HEK293 (cell line): ENCODE measurements around the gene RFTN1.

Experiments
- CTCF ChIA-PET: fragments of 350-600 bp; formaldehyde crosslinking; extraction: SDS; loops from one replicate; lab custom pipeline; 2021; ENCODE audit warnings: antibody characterized with exemption; lab: Yijun Ruan, JAX
- POLR2A ChIA-PET: fragments of 300-600 bp; formaldehyde crosslinking; extraction: SDS; loops from one replicate; lab custom pipeline; 2020; ENCODE audit warnings: antibody characterized with exemption, inconsistent platforms; lab: Yijun Ruan, JAX
- H3K27ac ChIP-seq: fragments of 200-500 bp; sonication (Bioruptor generic); 2 replicates; pipeline ENCODE4 v1.5.1; 2014; ENCODE audit warnings: low read depth, low read length, control low read depth, inconsistent platforms; ENCODE audit errors: extremely low read depth
- H3K36me3 ChIP-seq, 2 experiments: fragments of 200-500 bp in 1 of 2; sonication (Bioruptor generic) in 1 of 2; 1 replicate in 1 of 2; 2 replicates in 1 of 2; pipeline ENCODE4 v1.5.1; 2014 to 2017; ENCODE audit warnings: inconsistent platforms in 2 of 2, low read length in 2 of 2; ENCODE audit not compliant: control insufficient read depth in 2 of 2, insufficient read depth in 1 of 2
- H3K4me1 ChIP-seq: fragments of 200-500 bp; sonication (Bioruptor generic); 2 replicates; pipeline ENCODE4 v1.5.1; 2014; ENCODE audit warnings: mild to moderate bottlenecking, low read length, inconsistent platforms; ENCODE audit not compliant: control insufficient read depth, insufficient read depth
- H3K4me3 ChIP-seq: 2 replicates; pipeline ENCODE4 v1.5.1; 2011; ENCODE audit warnings: low read depth, mild to moderate bottlenecking, control low read depth, low read length, moderate library complexity
- H3K9me3 ChIP-seq: fragments of 200-500 bp; sonication (Bioruptor generic); 2 replicates; pipeline ENCODE4 v1.5.1; 2014; ENCODE audit warnings: low read depth, low read length, inconsistent platforms; ENCODE audit not compliant: control insufficient read depth, insufficient read depth
- HOXD13 ChIP-seq: sonication (generic); formaldehyde crosslinking; IDR thresholded peaks from 2 replicates; pipeline ENCODE4 v1.8.0; 2022; ENCODE audit warnings: missing genetic modification reagents, borderline replicate concordance
- IKZF3 ChIP-seq: fragments of 450-650 bp; IDR thresholded peaks from 2 replicates; pipeline ENCODE4 v1.5.0; 2018; ENCODE audit warnings: missing biosample characterization, mild to moderate bottlenecking, missing genetic modification characterization, moderate library complexity
- RBAK ChIP-seq: fragments of 450-650 bp; formaldehyde crosslinking; IDR thresholded peaks from 2 replicates; pipeline ENCODE4 v1.5.1; 2016; ENCODE audit warnings: missing biosample characterization, missing genetic modification characterization
- TRIM28 ChIP-seq: IDR thresholded peaks from 2 replicates; pipeline ENCODE4 v1.6.1; 2011; ENCODE audit warnings: low read length, control low read depth, borderline replicate concordance
- ZEB2 ChIP-seq: fragments of 450-650 bp; formaldehyde crosslinking; IDR thresholded peaks from 2 replicates; pipeline ENCODE4 v1.5.1; 2016; ENCODE audit warnings: missing biosample characterization, missing genetic modification characterization
- ZNF121 ChIP-seq: fragments of 450-650 bp; formaldehyde crosslinking; IDR thresholded peaks from 2 replicates; pipeline ENCODE4 v1.5.1; 2016; ENCODE audit warnings: missing biosample characterization, missing genetic modification characterization
- ZNF16 ChIP-seq: fragments of 450-650 bp; formaldehyde crosslinking; IDR thresholded peaks from 2 replicates; pipeline ENCODE4 v1.5.1; 2016; ENCODE audit warnings: low read depth, missing biosample characterization, missing genetic modification characterization
- ZNF416 ChIP-seq: fragments of 450-650 bp; formaldehyde crosslinking; IDR thresholded peaks from 2 replicates; pipeline ENCODE4 v1.5.1; 2016; ENCODE audit warnings: missing biosample characterization, missing genetic modification characterization
- ZNF529 ChIP-seq: fragments of 450-650 bp; formaldehyde crosslinking; IDR thresholded peaks from 2 replicates; pipeline ENCODE4 v1.5.1; 2017; ENCODE audit warnings: missing genetic modification characterization, missing biosample characterization; ENCODE audit not compliant: insufficient replicate concordance
- ZNF626 ChIP-seq: fragments of 450-650 bp; sonication (Bioruptor Pico); formaldehyde crosslinking; IDR thresholded peaks from 2 replicates; pipeline ENCODE4 v1.5.1; 2018; ENCODE audit warnings: missing biosample characterization, missing genetic modification characterization, inconsistent platforms
- ZNF629 ChIP-seq: fragments of 450-650 bp; formaldehyde crosslinking; IDR thresholded peaks from 2 replicates; pipeline ENCODE4 v1.5.1; 2017; ENCODE audit warnings: missing biosample characterization, missing genetic modification characterization
- ZNF677 ChIP-seq: fragments of 450-650 bp; IDR thresholded peaks from 2 replicates; pipeline ENCODE4 v1.5.0; 2018; ENCODE audit warnings: missing biosample characterization, mild to moderate bottlenecking, missing genetic modification characterization, moderate library complexity
- ZNF843 ChIP-seq: fragments of 450-650 bp; formaldehyde crosslinking; IDR thresholded peaks from 2 replicates; pipeline ENCODE4 v1.5.1; 2016; ENCODE audit warnings: missing biosample characterization, missing genetic modification characterization
- TF ChIP-seq, protein P1 (sequence below): fragments of 450-650 bp; formaldehyde crosslinking; conservative IDR thresholded peaks from 2 replicates; pipeline ENCODE4 v1.5.1; 2016; ENCODE audit warnings: low read depth, missing biosample characterization, missing genetic modification characterization
- TF ChIP-seq, protein P2 (sequence below): fragments of 450-650 bp; formaldehyde crosslinking; IDR thresholded peaks from 2 replicates; pipeline ENCODE4 v1.5.1; 2016; ENCODE audit warnings: missing biosample characterization, missing genetic modification characterization
- TF ChIP-seq, protein P3 (sequence below): fragments of 450-650 bp; formaldehyde crosslinking; IDR thresholded peaks from 2 replicates; pipeline ENCODE4 v1.5.1; 2017; ENCODE audit warnings: missing biosample characterization, missing genetic modification characterization
- TF ChIP-seq, protein P4 (sequence below): fragments of 450-650 bp; formaldehyde crosslinking; IDR thresholded peaks from 2 replicates; pipeline ENCODE4 v1.5.1; 2016; ENCODE audit warnings: missing biosample characterization, missing genetic modification characterization, low read depth
- TF ChIP-seq, protein P5 (sequence below): fragments of 450-650 bp; formaldehyde crosslinking; IDR thresholded peaks from 2 replicates; pipeline ENCODE4 v1.5.1; 2016; ENCODE audit warnings: missing biosample characterization, missing genetic modification characterization

RFTN1 gene

DNA sequence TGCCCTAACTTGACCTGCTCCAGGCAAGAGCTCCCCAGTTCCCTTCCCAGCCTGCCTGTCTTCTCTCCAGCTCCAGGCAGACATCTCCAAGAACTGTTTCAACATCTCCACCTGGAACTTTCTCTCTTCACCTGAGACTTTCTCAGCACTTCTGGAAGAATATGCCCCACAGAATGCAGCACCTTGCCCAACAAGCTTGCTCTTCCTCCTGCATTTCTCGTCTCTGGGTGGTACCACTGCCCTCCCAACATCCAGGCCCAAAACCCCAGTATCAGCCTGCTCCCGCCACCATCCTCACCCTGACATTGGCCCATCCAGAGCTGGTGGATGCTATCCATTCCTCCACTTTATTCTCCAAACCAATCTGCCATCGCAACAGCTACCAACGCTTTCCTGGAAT, 8.8 kb downstream of the RFTN1 start (continued):
- TF ChIP-seq, protein P1, sequence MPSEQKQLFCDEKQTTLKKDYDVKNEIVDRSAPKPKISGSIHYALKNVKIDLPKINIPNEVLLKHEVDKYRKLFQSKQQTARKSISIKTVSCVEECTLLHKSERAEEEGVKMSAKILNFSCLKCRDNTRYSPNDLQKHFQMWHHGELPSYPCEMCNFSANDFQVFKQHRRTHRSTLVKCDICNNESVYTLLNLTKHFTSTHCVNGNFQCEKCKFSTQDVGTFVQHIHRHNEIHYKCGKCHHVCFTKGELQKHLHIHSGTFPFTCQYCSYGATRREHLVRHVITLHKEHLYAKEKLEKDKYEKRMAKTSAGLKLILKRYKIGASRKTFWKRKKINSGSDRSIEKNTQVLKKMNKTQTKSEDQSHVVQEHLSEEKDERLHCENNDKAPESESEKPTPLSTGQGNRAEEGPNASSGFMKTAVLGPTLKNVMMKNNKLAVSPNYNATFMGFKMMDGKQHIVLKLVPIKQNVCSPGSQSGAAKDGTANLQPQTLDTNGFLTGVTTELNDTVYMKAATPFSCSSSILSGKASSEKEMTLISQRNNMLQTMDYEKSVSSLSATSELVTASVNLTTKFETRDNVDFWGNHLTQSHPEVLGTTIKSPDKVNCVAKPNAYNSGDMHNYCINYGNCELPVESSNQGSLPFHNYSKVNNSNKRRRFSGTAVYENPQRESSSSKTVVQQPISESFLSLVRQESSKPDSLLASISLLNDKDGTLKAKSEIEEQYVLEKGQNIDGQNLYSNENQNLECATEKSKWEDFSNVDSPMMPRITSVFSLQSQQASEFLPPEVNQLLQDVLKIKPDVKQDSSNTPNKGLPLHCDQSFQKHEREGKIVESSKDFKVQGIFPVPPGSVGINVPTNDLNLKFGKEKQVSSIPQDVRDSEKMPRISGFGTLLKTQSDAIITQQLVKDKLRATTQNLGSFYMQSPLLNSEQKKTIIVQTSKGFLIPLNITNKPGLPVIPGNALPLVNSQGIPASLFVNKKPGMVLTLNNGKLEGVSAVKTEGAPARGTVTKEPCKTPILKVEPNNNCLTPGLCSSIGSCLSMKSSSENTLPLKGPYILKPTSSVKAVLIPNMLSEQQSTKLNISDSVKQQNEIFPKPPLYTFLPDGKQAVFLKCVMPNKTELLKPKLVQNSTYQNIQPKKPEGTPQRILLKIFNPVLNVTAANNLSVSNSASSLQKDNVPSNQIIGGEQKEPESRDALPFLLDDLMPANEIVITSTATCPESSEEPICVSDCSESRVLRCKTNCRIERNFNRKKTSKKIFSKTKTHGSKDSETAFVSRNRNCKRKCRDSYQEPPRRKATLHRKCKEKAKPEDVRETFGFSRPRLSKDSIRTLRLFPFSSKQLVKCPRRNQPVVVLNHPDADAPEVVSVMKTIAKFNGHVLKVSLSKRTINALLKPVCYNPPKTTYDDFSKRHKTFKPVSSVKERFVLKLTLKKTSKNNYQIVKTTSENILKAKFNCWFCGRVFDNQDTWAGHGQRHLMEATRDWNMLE (tag by site-specific recombination): no peak
- TF ChIP-seq TRIM28 (no peak), ZNF16 (no peak), IKZF3 (tag by site-specific recombination) (no peak), ZNF121 (tag by site-specific recombination) (no peak)
- TF ChIP-seq, protein P2, sequence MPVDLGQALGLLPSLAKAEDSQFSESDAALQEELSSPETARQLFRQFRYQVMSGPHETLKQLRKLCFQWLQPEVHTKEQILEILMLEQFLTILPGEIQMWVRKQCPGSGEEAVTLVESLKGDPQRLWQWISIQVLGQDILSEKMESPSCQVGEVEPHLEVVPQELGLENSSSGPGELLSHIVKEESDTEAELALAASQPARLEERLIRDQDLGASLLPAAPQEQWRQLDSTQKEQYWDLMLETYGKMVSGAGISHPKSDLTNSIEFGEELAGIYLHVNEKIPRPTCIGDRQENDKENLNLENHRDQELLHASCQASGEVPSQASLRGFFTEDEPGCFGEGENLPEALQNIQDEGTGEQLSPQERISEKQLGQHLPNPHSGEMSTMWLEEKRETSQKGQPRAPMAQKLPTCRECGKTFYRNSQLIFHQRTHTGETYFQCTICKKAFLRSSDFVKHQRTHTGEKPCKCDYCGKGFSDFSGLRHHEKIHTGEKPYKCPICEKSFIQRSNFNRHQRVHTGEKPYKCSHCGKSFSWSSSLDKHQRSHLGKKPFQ (tag by site-specific recombination): no peak

DNA sequence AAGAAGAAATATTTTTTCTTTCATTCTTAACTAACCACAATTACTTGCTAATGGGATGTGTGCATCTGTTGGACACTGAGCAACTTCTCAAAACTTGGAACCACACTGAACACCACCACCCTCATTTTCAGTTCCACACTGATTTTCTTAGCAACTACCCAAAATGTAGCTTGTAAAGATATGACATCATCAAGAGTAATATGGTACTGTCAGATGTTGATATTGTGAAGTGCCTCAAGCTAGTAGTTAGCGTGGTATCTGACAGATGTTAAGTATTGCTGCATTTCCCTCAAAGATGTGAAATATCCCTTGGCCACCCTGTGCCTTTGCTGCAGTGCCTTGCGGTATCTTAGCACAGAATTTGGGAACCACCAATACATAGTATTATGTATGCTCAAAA, 9.3 kb downstream of the RFTN1 start:
- H3K4me1 ChIP-seq: peaks cover 20% of the 10 kb centered on the region
- ChIA-PET CTCF (interaction anchor here (0.6 kb wide), 1 partner anchor 23 kb away, joined by 3 read pairs; no protein-coding TSS in a partner anchor), POLR2A (no interaction called here)

More for the DNA sequence above, 9.3 kb downstream of the RFTN1 start:
- Histone ChIP-seq H3K9me3 (no peaks in the 10 kb centered on the region), H3K36me3 (no peaks in the 10 kb centered on the region), H3K4me3 (no peak overlapping the region), H3K27ac (no peak overlapping the region)
- TF ChIP-seq, protein P3, sequence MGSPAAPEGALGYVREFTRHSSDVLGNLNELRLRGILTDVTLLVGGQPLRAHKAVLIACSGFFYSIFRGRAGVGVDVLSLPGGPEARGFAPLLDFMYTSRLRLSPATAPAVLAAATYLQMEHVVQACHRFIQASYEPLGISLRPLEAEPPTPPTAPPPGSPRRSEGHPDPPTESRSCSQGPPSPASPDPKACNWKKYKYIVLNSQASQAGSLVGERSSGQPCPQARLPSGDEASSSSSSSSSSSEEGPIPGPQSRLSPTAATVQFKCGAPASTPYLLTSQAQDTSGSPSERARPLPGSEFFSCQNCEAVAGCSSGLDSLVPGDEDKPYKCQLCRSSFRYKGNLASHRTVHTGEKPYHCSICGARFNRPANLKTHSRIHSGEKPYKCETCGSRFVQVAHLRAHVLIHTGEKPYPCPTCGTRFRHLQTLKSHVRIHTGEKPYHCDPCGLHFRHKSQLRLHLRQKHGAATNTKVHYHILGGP: no peak
- TF ChIP-seq ZNF629 (tag by site-specific recombination): peak; percentile 45; the same call in 1 of the 2 replicates
- no peak for TF ChIP-seq ZNF843 (tag by site-specific recombination)
- TF ChIP-seq RBAK: no peak
- TF ChIP-seq ZNF416: no peak
- TF ChIP-seq, protein P4, sequence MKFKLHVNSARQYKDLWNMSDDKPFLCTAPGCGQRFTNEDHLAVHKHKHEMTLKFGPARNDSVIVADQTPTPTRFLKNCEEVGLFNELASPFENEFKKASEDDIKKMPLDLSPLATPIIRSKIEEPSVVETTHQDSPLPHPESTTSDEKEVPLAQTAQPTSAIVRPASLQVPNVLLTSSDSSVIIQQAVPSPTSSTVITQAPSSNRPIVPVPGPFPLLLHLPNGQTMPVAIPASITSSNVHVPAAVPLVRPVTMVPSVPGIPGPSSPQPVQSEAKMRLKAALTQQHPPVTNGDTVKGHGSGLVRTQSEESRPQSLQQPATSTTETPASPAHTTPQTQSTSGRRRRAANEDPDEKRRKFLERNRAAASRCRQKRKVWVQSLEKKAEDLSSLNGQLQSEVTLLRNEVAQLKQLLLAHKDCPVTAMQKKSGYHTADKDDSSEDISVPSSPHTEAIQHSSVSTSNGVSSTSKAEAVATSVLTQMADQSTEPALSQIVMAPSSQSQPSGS: peak; percentile 88
- TF ChIP-seq ZNF626 (tag by site-specific recombination): no peak
- TF ChIP-seq ZNF677 (tag by site-specific recombination): no peak
- TF ChIP-seq ZNF529 (tag by site-specific recombination): no peak
- TF ChIP-seq ZEB2 (tag by site-specific recombination): no peak
- TF ChIP-seq, protein P5, sequence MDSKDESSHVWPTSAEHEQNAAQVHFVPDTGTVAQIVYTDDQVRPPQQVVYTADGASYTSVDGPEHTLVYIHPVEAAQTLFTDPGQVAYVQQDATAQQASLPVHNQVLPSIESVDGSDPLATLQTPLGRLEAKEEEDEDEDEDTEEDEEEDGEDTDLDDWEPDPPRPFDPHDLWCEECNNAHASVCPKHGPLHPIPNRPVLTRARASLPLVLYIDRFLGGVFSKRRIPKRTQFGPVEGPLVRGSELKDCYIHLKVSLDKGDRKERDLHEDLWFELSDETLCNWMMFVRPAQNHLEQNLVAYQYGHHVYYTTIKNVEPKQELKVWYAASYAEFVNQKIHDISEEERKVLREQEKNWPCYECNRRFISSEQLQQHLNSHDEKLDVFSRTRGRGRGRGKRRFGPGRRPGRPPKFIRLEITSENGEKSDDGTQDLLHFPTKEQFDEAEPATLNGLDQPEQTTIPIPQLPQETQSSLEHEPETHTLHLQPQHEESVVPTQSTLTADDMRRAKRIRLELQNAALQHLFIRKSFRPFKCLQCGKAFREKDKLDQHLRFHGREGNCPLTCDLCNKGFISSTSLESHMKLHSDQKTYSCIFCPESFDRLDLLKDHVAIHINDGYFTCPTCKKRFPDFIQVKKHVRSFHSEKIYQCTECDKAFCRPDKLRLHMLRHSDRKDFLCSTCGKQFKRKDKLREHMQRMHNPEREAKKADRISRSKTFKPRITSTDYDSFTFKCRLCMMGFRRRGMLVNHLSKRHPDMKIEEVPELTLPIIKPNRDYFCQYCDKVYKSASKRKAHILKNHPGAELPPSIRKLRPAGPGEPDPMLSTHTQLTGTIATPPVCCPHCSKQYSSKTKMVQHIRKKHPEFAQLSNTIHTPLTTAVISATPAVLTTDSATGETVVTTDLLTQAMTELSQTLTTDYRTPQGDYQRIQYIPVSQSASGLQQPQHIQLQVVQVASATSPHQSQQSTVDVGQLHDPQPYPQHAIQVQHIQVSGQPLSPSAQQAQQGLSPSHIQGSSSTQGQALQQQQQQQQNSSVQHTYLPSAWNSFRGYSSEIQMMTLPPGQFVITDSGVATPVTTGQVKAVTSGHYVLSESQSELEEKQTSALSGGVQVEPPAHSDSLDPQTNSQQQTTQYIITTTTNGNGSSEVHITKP (tag by site-specific recombination): no peak
- TF ChIP-seq HOXD13 (CRISPR knock-in tag): no peak
